ENCODE results near the gene VWDE.

Gene VWDE

GRCh38 chr7:12422554-12423320 lies 19.1 kb upstream of the VWDE start:
- Histone ChIP-seq H3K18ac (ENCODE audit: low read length) (no peak overlapping the region), H3K4me2 (ENCODE audit: low read length) (no peak overlapping the region), H2BK5ac (ENCODE audit: low read depth, low read length, poor library complexity) (no peak overlapping the region), H3K4me3 (ENCODE audit: low read depth, low read length) (no peak overlapping the region), H3K79me2 (ENCODE audit: control insufficient read depth, insufficient read depth, low read length, poor library complexity) (no peaks in the 10 kb centered on the region), H4K91ac (ENCODE audit: low read depth, low read length) (no peak overlapping the region), H4K8ac (ENCODE audit: low read depth, low read length) (no peak overlapping the region), H3K36me3 (ENCODE audit: control insufficient read depth in 1 of 2, insufficient read depth in 2 of 2, low read length in 2 of 2) (no peaks in the 10 kb centered on the region), H2BK12ac (ENCODE audit: low read length) (no peak overlapping the region), H3K9me3 (ENCODE audit: insufficient read depth, low read depth, low read length) (no peaks in the 10 kb centered on the region), H3K14ac (ENCODE audit: low read length) (no peak overlapping the region), H2BK120ac (ENCODE audit: insufficient read depth, low read length, poor library complexity) (no peak overlapping the region), H3K9ac (ENCODE audit: low read length) (no peak overlapping the region), H2AK5ac (ENCODE audit: low read length) (no peak overlapping the region), H3K27ac (ENCODE audit: low read depth, low read length) (no peak overlapping the region), H4K12ac (ENCODE audit: low read depth, low read length) (no peak overlapping the region), H3K4ac (ENCODE audit: low read depth, low read length) (no peak overlapping the region), H3K27me3 (ENCODE audit: insufficient read depth, low read length) (no peaks in the 10 kb centered on the region), H3K4me1 (ENCODE audit: control insufficient read depth in 1 of 2, insufficient read depth in 2 of 2, low read length in 2 of 2) (no peaks in the 10 kb centered on the region), H3K79me1 (ENCODE audit: low read length) (no peaks in the 10 kb centered on the region), H2AFZ (ENCODE audit: insufficient read depth, low read length, poor library complexity) (no peak overlapping the region), H3K23ac (ENCODE audit: low read length) (no peak overlapping the region)
- no peak for DNase-seq
- WGBS (ENCODE audit: extremely low coverage, insufficient coverage, insufficient read length), result no CpG with 5 or more reads among the region's 4 CpGs

DNA sequence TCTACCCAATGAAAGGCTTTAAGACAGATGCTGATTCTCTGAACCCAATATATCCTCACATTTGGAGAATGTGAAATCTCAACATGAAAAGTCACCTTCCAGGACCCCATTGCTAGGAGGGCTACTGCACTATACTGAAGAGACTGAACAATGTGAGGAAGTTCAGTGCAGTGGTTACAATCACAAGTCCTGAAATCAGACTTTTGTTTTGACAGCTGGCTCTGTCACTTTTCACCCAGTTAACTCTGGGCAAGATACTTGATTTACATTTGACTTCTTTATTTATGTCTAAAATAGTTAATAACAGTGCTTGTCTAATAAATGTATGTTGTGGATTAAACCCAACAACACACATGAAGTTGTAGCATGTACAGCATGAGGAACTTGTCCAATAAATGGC lies 14.8 kb upstream of the VWDE start:
- no peaks in the 10 kb centered on the region for H3K27me3 ChIP-seq (ENCODE audit: insufficient read depth, low read length)
- no peaks in the 10 kb centered on the region for H3K79me1 ChIP-seq (ENCODE audit: low read length)
- H3K9ac ChIP-seq (ENCODE audit: low read length), result no peak overlapping the region
- H2AFZ ChIP-seq (ENCODE audit: insufficient read depth, low read length, poor library complexity), result no peak overlapping the region
- H3K4me1 ChIP-seq (ENCODE audit: control insufficient read depth in 1 of 2, insufficient read depth in 2 of 2, low read length in 2 of 2), result no peaks in the 10 kb centered on the region
- no peak overlapping the region for H3K23ac ChIP-seq (ENCODE audit: low read length)
- H3K27ac ChIP-seq (ENCODE audit: low read depth, low read length), result no peak overlapping the region
- no peak overlapping the region for H3K4me2 ChIP-seq (ENCODE audit: low read length)
- no peaks in the 10 kb centered on the region for H3K9me3 ChIP-seq (ENCODE audit: insufficient read depth, low read depth, low read length)
- no peak overlapping the region for H3K4me3 ChIP-seq (ENCODE audit: low read depth, low read length)
- H4K8ac ChIP-seq (ENCODE audit: low read depth, low read length), result no peak overlapping the region
- no peaks in the 10 kb centered on the region for H3K36me3 ChIP-seq (ENCODE audit: control insufficient read depth in 1 of 2, insufficient read depth in 2 of 2, low read length in 2 of 2)
- no peak overlapping the region for H2BK120ac ChIP-seq (ENCODE audit: insufficient read depth, low read length, poor library complexity)
- H4K91ac ChIP-seq (ENCODE audit: low read depth, low read length), result no peak overlapping the region
- no peak overlapping the region for H4K12ac ChIP-seq (ENCODE audit: low read depth, low read length)
- no peak overlapping the region for H2AK5ac ChIP-seq (ENCODE audit: low read length)
- no peaks in the 10 kb centered on the region for H3K79me2 ChIP-seq (ENCODE audit: control insufficient read depth, insufficient read depth, low read length, poor library complexity)
- no peak overlapping the region for H2BK5ac ChIP-seq (ENCODE audit: low read depth, low read length, poor library complexity)
- H3K18ac ChIP-seq (ENCODE audit: low read length), result no peak overlapping the region
- H3K4ac ChIP-seq (ENCODE audit: low read depth, low read length), result no peak overlapping the region
- H3K14ac ChIP-seq (ENCODE audit: low read length), result no peak overlapping the region
- no peak overlapping the region for H2BK12ac ChIP-seq (ENCODE audit: low read length)
- DNase-seq, result no peak

- Histone ChIP-seq H3K4me2 (ENCODE audit: low read length) (no peak overlapping the region), H3K36me3 (ENCODE audit: control insufficient read depth in 1 of 2, insufficient read depth in 2 of 2, low read length in 2 of 2) (no peaks in the 10 kb centered on the region), H3K27me3 (ENCODE audit: insufficient read depth, low read length) (no peaks in the 10 kb centered on the region), H3K9ac (ENCODE audit: low read length) (no peak overlapping the region), H3K23ac (ENCODE audit: low read length) (no peak overlapping the region), H3K4me3 (ENCODE audit: low read depth, low read length) (no peak overlapping the region), H3K79me2 (ENCODE audit: control insufficient read depth, insufficient read depth, low read length, poor library complexity) (no peaks in the 10 kb centered on the region), H3K27ac (ENCODE audit: low read depth, low read length) (no peak overlapping the region), H2AK5ac (ENCODE audit: low read length) (no peak overlapping the region), H3K9me3 (ENCODE audit: insufficient read depth, low read depth, low read length) (no peaks in the 10 kb centered on the region), H2BK12ac (ENCODE audit: low read length) (no peak overlapping the region), H3K4ac (ENCODE audit: low read depth, low read length) (no peak overlapping the region), H3K14ac (ENCODE audit: low read length) (no peak overlapping the region), H3K18ac (ENCODE audit: low read length) (no peak overlapping the region), H3K4me1 (ENCODE audit: control insufficient read depth in 1 of 2, insufficient read depth in 2 of 2, low read length in 2 of 2) (no peaks in the 10 kb centered on the region), H2BK5ac (ENCODE audit: low read depth, low read length, poor library complexity) (no peak overlapping the region), H2AFZ (ENCODE audit: insufficient read depth, low read length, poor library complexity) (no peak overlapping the region), H2BK120ac (ENCODE audit: insufficient read depth, low read length, poor library complexity) (no peak overlapping the region), H4K8ac (ENCODE audit: low read depth, low read length) (no peak overlapping the region), H4K12ac (ENCODE audit: low read depth, low read length) (no peak overlapping the region), H3K79me1 (ENCODE audit: low read length) (no peaks in the 10 kb centered on the region), H4K91ac (ENCODE audit: low read depth, low read length) (no peak overlapping the region)
- no peak for DNase-seq
These were observed 11.4 kb upstream of the VWDE start for GRCh38 chr7:12415072-12415471.

DNA sequence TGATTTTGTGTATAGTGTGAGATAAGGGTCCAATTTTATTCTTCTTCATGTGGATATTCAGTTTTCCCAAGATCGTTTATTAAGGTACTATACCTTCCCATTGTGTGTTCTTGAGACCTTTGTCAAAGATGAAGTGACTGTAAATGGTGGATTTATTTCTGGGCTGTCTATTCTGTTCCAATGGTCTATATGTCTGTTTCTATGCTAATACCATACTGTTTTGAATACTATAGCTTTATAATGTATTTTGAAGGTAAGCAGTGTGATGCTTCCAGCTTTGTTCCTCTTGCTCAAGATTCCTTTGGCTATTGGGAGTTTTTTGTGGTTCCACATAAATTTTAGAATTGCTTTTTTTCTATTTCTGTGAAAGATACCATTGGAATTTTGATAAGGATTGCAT lies 8.7 kb upstream of the VWDE start:
- Histone ChIP-seq H2BK5ac (ENCODE audit: low read depth, low read length, poor library complexity) (no peak overlapping the region), H3K79me1 (ENCODE audit: low read length) (no peaks in the 10 kb centered on the region), H2AK5ac (ENCODE audit: low read length) (no peak overlapping the region), H2AFZ (ENCODE audit: insufficient read depth, low read length, poor library complexity) (no peak overlapping the region), H3K9ac (ENCODE audit: low read length) (no peak overlapping the region), H3K18ac (ENCODE audit: low read length) (no peak overlapping the region), H3K4me2 (ENCODE audit: low read length) (no peak overlapping the region), H3K27ac (ENCODE audit: low read depth, low read length) (no peak overlapping the region), H4K12ac (ENCODE audit: low read depth, low read length) (no peak overlapping the region), H2BK12ac (ENCODE audit: low read length) (no peak overlapping the region), H3K9me3 (ENCODE audit: insufficient read depth, low read depth, low read length) (no peaks in the 10 kb centered on the region), H4K8ac (ENCODE audit: low read depth, low read length) (no peak overlapping the region), H3K27me3 (ENCODE audit: insufficient read depth, low read length) (no peaks in the 10 kb centered on the region), H3K79me2 (ENCODE audit: control insufficient read depth, insufficient read depth, low read length, poor library complexity) (no peaks in the 10 kb centered on the region), H3K4me3 (ENCODE audit: low read depth, low read length) (no peak overlapping the region), H3K4ac (ENCODE audit: low read depth, low read length) (no peak overlapping the region), H4K91ac (ENCODE audit: low read depth, low read length) (no peak overlapping the region), H3K23ac (ENCODE audit: low read length) (no peak overlapping the region), H3K36me3 (ENCODE audit: control insufficient read depth in 1 of 2, insufficient read depth in 2 of 2, low read length in 2 of 2) (no peaks in the 10 kb centered on the region), H3K4me1 (ENCODE audit: control insufficient read depth in 1 of 2, insufficient read depth in 2 of 2, low read length in 2 of 2) (no peaks in the 10 kb centered on the region), H3K14ac (ENCODE audit: low read length) (no peak overlapping the region), H2BK120ac (ENCODE audit: insufficient read depth, low read length, poor library complexity) (no peak overlapping the region)
- no peak for DNase-seq
- WGBS (ENCODE audit: extremely low coverage, insufficient coverage, insufficient read length), result no CpG with 5 or more reads among the region's 1 CpG
